Measurements from ENCODE around the gene RPL13. TPM values are rescaled to one million over a fixed set of nuclear protein-coding genes. Genes with fewer than 3 reads are reported as not detected.
A peak's percentile ranks its signal among the peaks of the same experiment; 100 is the strongest.

The RPL13 gene
- total RNA-seq, 1 experiment from 2014 or later: 2,140 TPM

- TF ChIP-seq EZH2 (IDR thresholded peaks at IDR 0.05; ENCODE audit: borderline replicate concordance, low read depth, low read length, poor library complexity, severe bottlenecking) (no peak), CTCF (conservative IDR thresholded peaks at IDR 0.05; ENCODE audit: low read depth, low read length) (0 out of 2 replicates have a peak, but pooled peaks have one; percentile 6)
- peaks cover 11% of the 10 kb centered on the region for H3K4me1 ChIP-seq (ENCODE audit: insufficient read depth, low read length, poor library complexity, severe bottlenecking)
- ChIA-PET CTCF (interaction anchor here (0.6 to 0.7 kb wide), 2 partner anchors 28 to 340 kb away, joined by 3 to 7 read pairs; partner anchors contain the start of gene ZNF778), POLR2A (ENCODE audit: low non-redundant PET) (no interaction called here)
- H3K27ac ChIP-seq (ENCODE audit: low read depth, low read length, poor library complexity, severe bottlenecking): no peak overlapping the region
- H3K9me3 ChIP-seq (ENCODE audit: low read depth, low read length, poor library complexity, severe bottlenecking): no peaks in the 10 kb centered on the region
- no peak for DNase-seq (ENCODE audit: low spot score)
- H3K4me3 ChIP-seq (ENCODE audit: low read depth, low read length, poor library complexity, severe bottlenecking): no peak overlapping the region
- H3K36me3 ChIP-seq (ENCODE audit: insufficient read depth, low read length, poor library complexity, severe bottlenecking): peaks cover 25% of the 10 kb centered on the region
- intact Hi-C loops (cut with micrococcal nuclease; ENCODE audit: unreplicated experiment): no loop called here
- H3K27me3 ChIP-seq (replicated peaks; ENCODE audit: insufficient read depth, low read depth, low read length, poor library complexity): no peaks in the 10 kb centered on the region
- BruUV-seq (replicated peaks): no TSS peak
These were observed 2.6 kb upstream of the RPL13 start for GRCh38 chr16:89557690-89558490.

- no TSS peak for BruUV-seq (replicated peaks)
- H3K4me1 ChIP-seq (ENCODE audit: insufficient read depth, low read length, poor library complexity, severe bottlenecking): peaks cover 43% of the 10 kb centered on the region
- intact Hi-C loops (cut with micrococcal nuclease; ENCODE audit: unreplicated experiment): no loop called here
These were observed 831 bp downstream of the RPL13 start for GRCh38 chr16:89561142-89561883.

More at GRCh38 chr16:89561142-89561883, 831 bp downstream of the RPL13 start:
- Histone ChIP-seq H3K9me3 (ENCODE audit: low read depth, low read length, poor library complexity, severe bottlenecking) (no peaks in the 10 kb centered on the region), H3K27ac (ENCODE audit: low read depth, low read length, poor library complexity, severe bottlenecking) (peak overlapping the region; percentile 95), H3K27me3 (replicated peaks; ENCODE audit: insufficient read depth, low read depth, low read length, poor library complexity) (no peaks in the 10 kb centered on the region), H3K36me3 (ENCODE audit: insufficient read depth, low read length, poor library complexity, severe bottlenecking) (peaks cover 45% of the 10 kb centered on the region), H3K4me3 (ENCODE audit: low read depth, low read length, poor library complexity, severe bottlenecking) (peak overlapping the region; percentile 86)
- no peak for DNase-seq (ENCODE audit: low spot score)
- ChIA-PET CTCF (no interaction called here), POLR2A (ENCODE audit: low non-redundant PET) (interaction anchor here (0.7 kb wide), 1 partner anchor 33 kb away, joined by 3 read pairs; no protein-coding TSS in a partner anchor)
- TF ChIP-seq CTCF (conservative IDR thresholded peaks at IDR 0.05; ENCODE audit: low read depth, low read length) (no peak), EZH2 (IDR thresholded peaks at IDR 0.05; ENCODE audit: borderline replicate concordance, low read depth, low read length, poor library complexity, severe bottlenecking) (no peak)

Measured in A673 (cell line).